Measurements from ENCODE around the gene UNC13B. TPM values are rescaled to one million over a fixed set of nuclear protein-coding genes. Genes with fewer than 3 reads are reported as not detected.
A peak's percentile ranks its signal among the peaks of the same experiment; 100 is the strongest.

Gene UNC13B
- total and polyA plus RNA-seq, 2 experiments from 2014 or later, result 16.3 to 43.7 TPM

GRCh38 chr9:35357826-35358225, 196.0 kb downstream of the UNC13B start:
- H3K4me3 ChIP-seq, result no peak overlapping the region
- TF ChIP-seq CTCF (IDR thresholded peaks at IDR 0.05; ENCODE audit: low read depth, low read length), result no peak
- no peak for DNase-seq (ENCODE audit: low read depth in 1 of 2, low spot score in 1 of 2)
- H3K4me1 ChIP-seq (ENCODE audit: low read depth), result no peaks in the 10 kb centered on the region
- no peak overlapping the region for H3K27ac ChIP-seq
- no peaks in the 10 kb centered on the region for H3K27me3 ChIP-seq
- no peaks in the 10 kb centered on the region for H3K36me3 ChIP-seq
- H3K9me3 ChIP-seq (ENCODE audit: low read depth), result no peaks in the 10 kb centered on the region

- Histone ChIP-seq H3K4me1 (ENCODE audit: low read depth) (peaks cover 5% of the 10 kb centered on the region), H3K27ac (no peak overlapping the region), H3K9me3 (ENCODE audit: low read depth) (no peaks in the 10 kb centered on the region), H3K4me3 (no peak overlapping the region), H3K27me3 (no peaks in the 10 kb centered on the region), H3K36me3 (no peaks in the 10 kb centered on the region)
- no peak for TF ChIP-seq CTCF (IDR thresholded peaks at IDR 0.05; ENCODE audit: low read depth, low read length)
- no peak for DNase-seq (ENCODE audit: low read depth in 1 of 2, low spot score in 1 of 2)
Observed at GRCh38 chr9:35364817-35365585, 203.2 kb downstream of the UNC13B start.

GRCh38 chr9:35366627-35367026, 204.8 kb downstream of the UNC13B start:
- Histone ChIP-seq H3K4me1 (ENCODE audit: low read depth) (peaks cover 5% of the 10 kb centered on the region), H3K27ac (no peak overlapping the region), H3K27me3 (no peaks in the 10 kb centered on the region), H3K4me3 (no peak overlapping the region), H3K9me3 (ENCODE audit: low read depth) (no peaks in the 10 kb centered on the region), H3K36me3 (no peaks in the 10 kb centered on the region)
- DNase-seq (ENCODE audit: low read depth in 1 of 2, low spot score in 1 of 2), result peak in 1 of 2 donors; percentile 4
- no peak for TF ChIP-seq CTCF (IDR thresholded peaks at IDR 0.05; ENCODE audit: low read depth, low read length)

GRCh38 chr9:35367451-35367850, 205.6 kb downstream of the UNC13B start:
- Histone ChIP-seq H3K9me3 (ENCODE audit: low read depth) (no peaks in the 10 kb centered on the region), H3K27ac (no peak overlapping the region), H3K27me3 (no peaks in the 10 kb centered on the region), H3K36me3 (no peaks in the 10 kb centered on the region), H3K4me3 (no peak overlapping the region), H3K4me1 (ENCODE audit: low read depth) (peaks cover 5% of the 10 kb centered on the region)
- DNase-seq (ENCODE audit: low read depth in 1 of 2, low spot score in 1 of 2), result peak in 1 of 2 donors; percentile 67
- TF ChIP-seq CTCF (IDR thresholded peaks at IDR 0.05; ENCODE audit: low read depth, low read length), result no peak

- Histone ChIP-seq H3K27ac (no peak overlapping the region), H3K36me3 (no peaks in the 10 kb centered on the region), H3K9me3 (ENCODE audit: low read depth) (no peaks in the 10 kb centered on the region), H3K4me1 (ENCODE audit: low read depth) (peaks cover 5% of the 10 kb centered on the region), H3K4me3 (no peak overlapping the region), H3K27me3 (no peaks in the 10 kb centered on the region)
- no peak for TF ChIP-seq CTCF (IDR thresholded peaks at IDR 0.05; ENCODE audit: low read depth, low read length)
- no peak for DNase-seq (ENCODE audit: low read depth in 1 of 2, low spot score in 1 of 2)
Observed at GRCh38 chr9:35370241-35370640, 208.4 kb downstream of the UNC13B start.

All from cardiac muscle cell (in vitro differentiated cells and primary cell).